Measurements from ENCODE around the gene CASZ1. TPM values are rescaled to one million over a fixed set of nuclear protein-coding genes. Genes with fewer than 3 reads are reported as not detected.
A peak's percentile ranks its signal among the peaks of the same experiment; 100 is the strongest.

CASZ1 gene
- total and polyA plus RNA-seq, 2 experiments from 2014 or later, result 6.2 to 6.7 TPM

DNA sequence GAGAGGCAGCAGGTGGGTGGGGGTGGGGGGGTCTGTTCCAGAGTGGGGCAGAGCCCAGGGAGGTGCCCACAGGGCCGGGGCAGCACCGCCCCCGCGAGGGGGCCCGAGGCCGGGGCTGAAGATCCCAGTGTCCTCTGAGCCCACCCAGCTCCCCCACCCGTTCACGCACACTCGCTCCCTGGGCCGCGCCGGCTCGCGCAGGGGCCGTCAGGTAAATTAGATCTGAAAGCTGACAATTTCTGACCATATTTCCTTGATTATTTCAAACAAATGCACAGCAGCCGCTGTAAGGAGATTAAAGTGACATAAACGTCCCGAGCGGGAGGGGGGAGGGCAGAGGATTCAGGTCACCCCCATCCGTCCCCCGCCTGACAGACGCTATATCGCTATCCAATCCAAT, 118.0 kb downstream of the CASZ1 start (continued):
- TF ChIP-seq EZH2 (IDR thresholded peaks at IDR 0.05; ENCODE audit: low read depth, unreplicated experiment) (no peak), NANOG (IDR thresholded peaks at IDR 0.05; ENCODE audit: borderline replicate concordance) (no peak)
- TF ChIP-seq, protein P1, sequence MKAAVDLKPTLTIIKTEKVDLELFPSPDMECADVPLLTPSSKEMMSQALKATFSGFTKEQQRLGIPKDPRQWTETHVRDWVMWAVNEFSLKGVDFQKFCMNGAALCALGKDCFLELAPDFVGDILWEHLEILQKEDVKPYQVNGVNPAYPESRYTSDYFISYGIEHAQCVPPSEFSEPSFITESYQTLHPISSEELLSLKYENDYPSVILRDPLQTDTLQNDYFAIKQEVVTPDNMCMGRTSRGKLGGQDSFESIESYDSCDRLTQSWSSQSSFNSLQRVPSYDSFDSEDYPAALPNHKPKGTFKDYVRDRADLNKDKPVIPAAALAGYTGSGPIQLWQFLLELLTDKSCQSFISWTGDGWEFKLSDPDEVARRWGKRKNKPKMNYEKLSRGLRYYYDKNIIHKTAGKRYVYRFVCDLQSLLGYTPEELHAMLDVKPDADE (IDR thresholded peaks at IDR 0.05), result no peak
- TF ChIP-seq, protein P2, sequence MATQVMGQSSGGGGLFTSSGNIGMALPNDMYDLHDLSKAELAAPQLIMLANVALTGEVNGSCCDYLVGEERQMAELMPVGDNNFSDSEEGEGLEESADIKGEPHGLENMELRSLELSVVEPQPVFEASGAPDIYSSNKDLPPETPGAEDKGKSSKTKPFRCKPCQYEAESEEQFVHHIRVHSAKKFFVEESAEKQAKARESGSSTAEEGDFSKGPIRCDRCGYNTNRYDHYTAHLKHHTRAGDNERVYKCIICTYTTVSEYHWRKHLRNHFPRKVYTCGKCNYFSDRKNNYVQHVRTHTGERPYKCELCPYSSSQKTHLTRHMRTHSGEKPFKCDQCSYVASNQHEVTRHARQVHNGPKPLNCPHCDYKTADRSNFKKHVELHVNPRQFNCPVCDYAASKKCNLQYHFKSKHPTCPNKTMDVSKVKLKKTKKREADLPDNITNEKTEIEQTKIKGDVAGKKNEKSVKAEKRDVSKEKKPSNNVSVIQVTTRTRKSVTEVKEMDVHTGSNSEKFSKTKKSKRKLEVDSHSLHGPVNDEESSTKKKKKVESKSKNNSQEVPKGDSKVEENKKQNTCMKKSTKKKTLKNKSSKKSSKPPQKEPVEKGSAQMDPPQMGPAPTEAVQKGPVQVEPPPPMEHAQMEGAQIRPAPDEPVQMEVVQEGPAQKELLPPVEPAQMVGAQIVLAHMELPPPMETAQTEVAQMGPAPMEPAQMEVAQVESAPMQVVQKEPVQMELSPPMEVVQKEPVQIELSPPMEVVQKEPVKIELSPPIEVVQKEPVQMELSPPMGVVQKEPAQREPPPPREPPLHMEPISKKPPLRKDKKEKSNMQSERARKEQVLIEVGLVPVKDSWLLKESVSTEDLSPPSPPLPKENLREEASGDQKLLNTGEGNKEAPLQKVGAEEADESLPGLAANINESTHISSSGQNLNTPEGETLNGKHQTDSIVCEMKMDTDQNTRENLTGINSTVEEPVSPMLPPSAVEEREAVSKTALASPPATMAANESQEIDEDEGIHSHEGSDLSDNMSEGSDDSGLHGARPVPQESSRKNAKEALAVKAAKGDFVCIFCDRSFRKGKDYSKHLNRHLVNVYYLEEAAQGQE (IDR thresholded peaks at IDR 0.05; ENCODE audit: unreplicated experiment), result no peak

DNA sequence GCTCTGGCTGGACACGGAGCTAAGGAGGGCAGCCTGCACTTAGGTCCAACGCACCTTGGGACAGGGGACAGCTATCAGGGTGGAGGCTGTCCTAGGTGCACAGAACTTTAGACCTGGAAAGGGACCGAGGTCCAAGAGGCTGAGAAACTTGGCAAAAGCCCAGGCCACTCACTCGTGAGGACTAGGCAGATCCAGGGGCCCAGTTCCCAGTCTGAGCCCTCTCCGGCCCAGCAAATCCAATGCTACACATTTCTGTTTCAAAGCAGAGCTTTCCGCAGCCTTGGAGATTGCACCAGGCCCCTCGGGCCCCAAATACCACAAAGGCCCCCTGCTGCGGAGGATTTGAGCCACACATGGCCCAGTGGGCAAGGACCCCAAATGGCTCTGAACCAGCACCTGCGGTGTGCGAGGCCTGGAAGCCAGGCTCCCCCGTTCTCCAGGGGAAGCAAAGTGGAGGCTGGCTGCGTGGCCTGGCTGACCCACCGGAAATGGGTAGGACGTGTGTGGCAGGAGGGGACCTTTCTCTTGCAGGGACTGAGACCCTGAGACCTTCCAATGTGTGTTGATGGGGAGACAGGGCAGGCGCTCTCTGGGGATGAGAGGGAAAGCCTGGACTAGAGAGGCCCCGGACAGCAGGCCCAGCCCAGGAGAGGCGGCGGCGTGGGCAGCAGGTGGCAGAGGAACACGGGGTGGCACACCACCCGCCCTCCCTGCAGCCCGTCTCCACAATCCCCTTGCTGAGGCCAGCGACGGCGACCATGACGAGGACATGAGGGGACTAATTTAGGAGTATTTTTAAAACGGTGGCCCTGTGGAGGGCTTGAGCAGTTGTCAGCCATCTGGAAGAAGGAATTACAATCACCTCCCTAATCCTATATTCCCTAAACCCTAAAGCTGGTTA, 118.7 kb downstream of the CASZ1 start:
- H3K4me2 ChIP-seq, result no peak overlapping the region
- peaks cover 18% of the 10 kb centered on the region for H3K27me3 Mint-ChIP-seq (ENCODE audit: insufficient read depth, low read depth, poor library complexity)
- no peaks in the 10 kb centered on the region for H3K9me2 ChIP-seq (ENCODE audit: insufficient read depth)
- no peak overlapping the region for H3K4me3 Mint-ChIP-seq
- ATAC-seq (no peak), DNase-seq (ENCODE audit: low spot score) (peak; percentile 60)
- H3K79me2 ChIP-seq (replicated peaks; ENCODE audit: insufficient read depth), result no peaks in the 10 kb centered on the region
- H3K27me3 ChIP-seq (ENCODE audit: insufficient read depth), result no peaks in the 10 kb centered on the region
- no peaks in the 10 kb centered on the region for H3K36me3 Mint-ChIP-seq (ENCODE audit: low read depth)
- H3K4me1 ChIP-seq (ENCODE audit: insufficient read depth), result peaks cover 31% of the 10 kb centered on the region
- H3K36me3 ChIP-seq (ENCODE audit: insufficient read depth), result no peaks in the 10 kb centered on the region
- H2AFZ ChIP-seq, result no peak overlapping the region
- no peak overlapping the region for H3K4me3 ChIP-seq
- no peaks in the 10 kb centered on the region for H4K20me1 ChIP-seq (replicated peaks; ENCODE audit: insufficient read depth)
- peak overlapping the region; percentile 84 for H3K27ac Mint-ChIP-seq
- no peaks in the 10 kb centered on the region; the same call in 1 of the 3 replicates for H3K9me3 Mint-ChIP-seq
- H3F3A ChIP-seq (replicated peaks; ENCODE audit: low read depth), result no peaks in the 10 kb centered on the region
- peaks cover 49% of the 10 kb centered on the region for H3K4me1 Mint-ChIP-seq
- 0 out of 2 replicates have a peak overlapping the region, but pooled peaks have one; percentile 59 for H3K27ac ChIP-seq (ENCODE audit: low read depth)
- TF ChIP-seq, protein P1 (IDR thresholded peaks at IDR 0.05), result no peak
- no peak for TF ChIP-seq ZNF331 (CRISPR knock-in tag; IDR thresholded peaks at IDR 0.05; ENCODE audit: low read depth)
- no peak for TF ChIP-seq CREB1 (CRISPR knock-in tag; IDR thresholded peaks at IDR 0.05; ENCODE audit: low read depth)
- TF ChIP-seq, protein P2 (IDR thresholded peaks at IDR 0.05; ENCODE audit: unreplicated experiment), result no peak
- TF ChIP-seq EZH2 (IDR thresholded peaks at IDR 0.05; ENCODE audit: low read depth, unreplicated experiment), result no peak
- no peak for TF ChIP-seq STAT1 (IDR thresholded peaks at IDR 0.05; ENCODE audit: unreplicated experiment)
- TF ChIP-seq, protein P3, sequence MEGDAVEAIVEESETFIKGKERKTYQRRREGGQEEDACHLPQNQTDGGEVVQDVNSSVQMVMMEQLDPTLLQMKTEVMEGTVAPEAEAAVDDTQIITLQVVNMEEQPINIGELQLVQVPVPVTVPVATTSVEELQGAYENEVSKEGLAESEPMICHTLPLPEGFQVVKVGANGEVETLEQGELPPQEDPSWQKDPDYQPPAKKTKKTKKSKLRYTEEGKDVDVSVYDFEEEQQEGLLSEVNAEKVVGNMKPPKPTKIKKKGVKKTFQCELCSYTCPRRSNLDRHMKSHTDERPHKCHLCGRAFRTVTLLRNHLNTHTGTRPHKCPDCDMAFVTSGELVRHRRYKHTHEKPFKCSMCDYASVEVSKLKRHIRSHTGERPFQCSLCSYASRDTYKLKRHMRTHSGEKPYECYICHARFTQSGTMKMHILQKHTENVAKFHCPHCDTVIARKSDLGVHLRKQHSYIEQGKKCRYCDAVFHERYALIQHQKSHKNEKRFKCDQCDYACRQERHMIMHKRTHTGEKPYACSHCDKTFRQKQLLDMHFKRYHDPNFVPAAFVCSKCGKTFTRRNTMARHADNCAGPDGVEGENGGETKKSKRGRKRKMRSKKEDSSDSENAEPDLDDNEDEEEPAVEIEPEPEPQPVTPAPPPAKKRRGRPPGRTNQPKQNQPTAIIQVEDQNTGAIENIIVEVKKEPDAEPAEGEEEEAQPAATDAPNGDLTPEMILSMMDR (conservative IDR thresholded peaks at IDR 0.05; ENCODE audit: low read depth in 2 of 2), result no peak
- no peak for TF ChIP-seq JUNB (IDR thresholded peaks at IDR 0.05; ENCODE audit: unreplicated experiment)
- TF ChIP-seq EZH2phosphoT487 (IDR thresholded peaks at IDR 0.05; ENCODE audit: unreplicated experiment), result no peak
- TF ChIP-seq POLR2AphosphoS5 (IDR thresholded peaks at IDR 0.05; ENCODE audit: low read depth), result no peak
- TF ChIP-seq NANOG (IDR thresholded peaks at IDR 0.05; ENCODE audit: borderline replicate concordance), result no peak
